ENCODE data around the gene PTCSC3. TPM values are rescaled to one million over a fixed set of nuclear protein-coding genes. Genes with fewer than 3 reads are reported as not detected.

The PTCSC3 gene
- total and polyA plus RNA-seq, 2 experiments from 2014 or later: not detected

- Mint-ChIP-seq H3K4me1 (no peaks in the 10 kb centered on the region), H3K27ac (no peak overlapping the region; the same call in 1 of the 2 replicates), H3K9me3 (peaks cover 23% of the 10 kb centered on the region), H3K4me3 (no peak overlapping the region), H3K36me3 (ENCODE audit: low read depth) (peaks cover 15% of the 10 kb centered on the region; the same call in 2 of the 3 replicates), H3K27me3 (ENCODE audit: insufficient read depth, low read depth, poor library complexity) (peaks cover 3% of the 10 kb centered on the region)
- H3F3A ChIP-seq (replicated peaks; ENCODE audit: low read depth): no peaks in the 10 kb centered on the region
- H3K79me2 ChIP-seq (replicated peaks; ENCODE audit: insufficient read depth): no peaks in the 10 kb centered on the region
- H4K20me1 ChIP-seq (replicated peaks; ENCODE audit: insufficient read depth): no peaks in the 10 kb centered on the region
- ATAC-seq: no peak
- no peak overlapping the region for H2AFZ ChIP-seq
- H3K4me1 ChIP-seq (ENCODE audit: insufficient read depth): no peaks in the 10 kb centered on the region
- DNase-seq (ENCODE audit: low spot score): no peak
- H3K27ac ChIP-seq (ENCODE audit: low read depth): no peak overlapping the region
- peaks cover 13% of the 10 kb centered on the region; the same call in 1 of the 2 replicates for H3K36me3 ChIP-seq (ENCODE audit: insufficient read depth)
- no peak for TF ChIP-seq CTCF (conservative IDR thresholded peaks at IDR 0.05; ENCODE audit: low read depth in 2 of 2)
- no peak for TF ChIP-seq ZNF114 (CRISPR knock-in tag; IDR thresholded peaks at IDR 0.05)
- no peak for TF ChIP-seq POLR2AphosphoS5 (IDR thresholded peaks at IDR 0.05; ENCODE audit: low read depth)
- TF ChIP-seq EZH2phosphoT487 (IDR thresholded peaks at IDR 0.05; ENCODE audit: unreplicated experiment): no peak
- TF ChIP-seq ZNF462 (CRISPR knock-in tag; IDR thresholded peaks at IDR 0.05): no peak
- no peak for TF ChIP-seq ZNF331 (CRISPR knock-in tag; IDR thresholded peaks at IDR 0.05; ENCODE audit: low read depth)
- TF ChIP-seq ETS1 (IDR thresholded peaks at IDR 0.05): no peak
- no peak for TF ChIP-seq CREB1 (CRISPR knock-in tag; IDR thresholded peaks at IDR 0.05; ENCODE audit: low read depth)
- TF ChIP-seq JUNB (IDR thresholded peaks at IDR 0.05; ENCODE audit: unreplicated experiment): no peak
- TF ChIP-seq EZH2 (IDR thresholded peaks at IDR 0.05; ENCODE audit: low read depth, unreplicated experiment): no peak
- TF ChIP-seq NANOG (IDR thresholded peaks at IDR 0.05; ENCODE audit: borderline replicate concordance): no peak; the same call in 1 of the 2 replicates
- TF ChIP-seq REST (IDR thresholded peaks at IDR 0.05; ENCODE audit: unreplicated experiment): no peak
- no peak for TF ChIP-seq STAT1 (IDR thresholded peaks at IDR 0.05; ENCODE audit: unreplicated experiment)
- H3K27me3 ChIP-seq (ENCODE audit: insufficient read depth): no peaks in the 10 kb centered on the region
- no peak overlapping the region for H3K4me2 ChIP-seq
- no peak overlapping the region for H3K4me3 ChIP-seq
- H3K9me2 ChIP-seq (ENCODE audit: insufficient read depth): no peaks in the 10 kb centered on the region
Measured at GRCh38 chr14:36183402-36183801, 6.9 kb upstream of the PTCSC3 start.
